DMS53 (cell line): Measurements from ENCODE around the gene PSMA3.

Experiments
- DNase-seq: peaks from one replicate; lab custom pipeline; 2025; lab: John Stamatoyannopoulos, UW

Gene PSMA3

DNA sequence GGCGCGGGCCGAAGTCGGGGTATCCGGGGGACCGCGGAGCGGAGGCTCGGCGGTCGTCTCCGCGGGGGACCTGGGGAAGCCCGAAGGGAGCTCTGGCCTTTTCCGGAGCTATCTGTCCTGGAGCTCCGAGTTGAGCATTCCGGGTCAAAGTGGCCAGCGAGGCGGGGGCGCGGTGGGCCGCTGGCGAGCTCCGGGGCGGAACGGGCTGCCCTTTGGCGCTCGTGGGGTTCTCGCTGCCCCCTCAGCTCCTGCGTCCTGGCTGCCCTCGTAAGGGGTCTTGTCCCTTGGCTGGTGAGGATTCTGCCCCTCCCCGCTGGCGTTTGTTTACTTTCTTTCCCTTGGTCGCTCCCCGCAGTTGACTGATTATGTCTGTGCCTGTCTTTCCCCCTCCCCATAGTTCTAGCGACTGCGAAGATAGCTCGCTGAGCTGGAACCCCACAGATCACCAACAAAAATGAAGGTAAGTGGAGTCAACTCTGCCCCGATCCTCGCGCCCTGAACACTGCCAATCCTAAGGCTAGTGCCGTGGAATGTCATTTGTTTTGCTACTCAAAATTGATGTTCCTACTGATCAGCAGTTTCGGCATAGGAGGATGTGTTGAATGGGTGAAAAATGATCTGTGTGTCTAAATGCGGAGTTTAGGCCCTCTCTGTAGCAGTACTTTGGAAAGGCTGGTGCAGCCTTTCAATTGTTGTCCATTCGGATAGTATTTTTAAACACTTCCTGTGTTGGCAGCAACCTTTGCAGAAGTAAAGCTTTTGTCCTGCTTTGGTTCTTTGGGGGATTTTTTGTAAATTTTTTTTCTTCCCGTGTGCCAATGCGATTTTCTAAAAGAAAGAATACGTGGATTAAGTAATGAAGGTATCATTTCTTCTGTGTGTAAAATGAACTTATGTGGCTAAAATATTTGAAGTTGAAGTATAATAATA lies 55.0 kb downstream of the PSMA3 start:
- DNase-seq: peak; percentile 42

DNA sequence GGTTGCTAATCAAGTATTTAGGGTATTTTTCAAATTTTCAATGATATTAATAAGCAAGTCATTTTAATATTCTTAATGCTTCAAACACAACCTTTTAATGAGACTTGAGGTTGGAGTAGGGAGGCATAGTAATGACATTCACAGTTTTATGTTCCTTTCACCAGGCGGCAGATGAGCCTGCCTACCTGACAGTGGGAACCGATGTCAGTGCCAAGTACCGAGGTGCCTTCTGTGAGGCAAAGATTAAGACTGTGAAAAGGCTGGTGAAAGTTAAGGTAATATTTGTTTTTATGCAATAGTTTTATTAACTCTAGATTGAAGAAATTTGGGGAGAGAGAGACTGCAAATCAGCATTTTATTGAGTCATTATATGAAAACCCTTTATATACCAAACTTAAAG lies 56.8 kb downstream of the PSMA3 start:
- no peak for DNase-seq

DNA sequence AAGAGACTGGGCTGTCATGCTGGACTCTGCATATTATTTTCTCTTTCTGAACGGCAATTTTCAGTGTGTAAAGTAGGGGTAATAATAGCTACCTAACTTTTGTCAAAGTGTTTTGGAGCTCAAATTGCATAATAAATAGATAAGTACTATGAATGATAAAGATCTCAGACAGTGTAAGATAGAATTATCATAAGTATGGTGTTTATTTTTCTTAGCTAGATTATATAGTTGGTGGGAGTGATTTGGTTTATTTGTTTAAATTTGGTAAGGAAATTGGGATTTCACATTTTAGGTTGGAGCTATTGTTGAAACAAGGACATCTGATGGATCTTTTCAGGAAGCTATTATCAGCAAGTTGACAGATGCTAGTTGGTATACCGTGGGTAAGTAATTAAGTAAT lies 61.1 kb downstream of the PSMA3 start:
- DNase-seq: no peak

DNA sequence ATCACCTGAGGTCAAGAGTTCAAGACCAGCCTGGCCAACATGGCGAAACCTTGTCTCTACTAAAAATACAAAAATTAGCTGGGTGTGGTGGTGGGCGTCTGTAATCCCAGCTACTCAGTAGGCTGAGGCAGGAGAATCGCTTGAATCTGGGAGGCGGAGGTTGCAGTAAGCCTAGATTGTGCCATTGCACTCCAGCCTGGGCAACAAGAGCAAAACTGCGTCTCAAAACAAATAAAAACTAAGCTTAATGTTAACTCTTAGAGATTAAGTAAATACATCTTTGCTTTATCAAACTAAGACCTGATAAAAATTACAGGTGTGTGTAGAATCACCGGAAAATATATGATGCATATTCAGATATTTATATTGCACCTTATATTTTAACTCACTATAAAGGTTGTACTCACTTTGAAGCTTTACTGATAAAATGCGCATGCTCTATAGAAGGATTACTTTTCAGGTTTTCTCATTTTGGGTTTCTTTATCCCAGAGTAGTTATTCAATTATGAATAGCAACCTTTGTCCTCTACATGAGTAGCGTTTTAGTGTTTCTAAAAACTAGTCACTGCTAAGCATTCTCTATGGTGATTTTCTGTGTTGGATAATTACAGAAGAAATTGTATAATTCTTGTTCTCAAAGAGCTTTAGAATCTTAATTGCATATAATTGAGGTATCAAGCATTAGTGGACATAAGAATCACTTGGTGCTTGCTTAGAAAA lies 63.1 kb downstream of the PSMA3 start:
- DNase-seq: no peak

DNA sequence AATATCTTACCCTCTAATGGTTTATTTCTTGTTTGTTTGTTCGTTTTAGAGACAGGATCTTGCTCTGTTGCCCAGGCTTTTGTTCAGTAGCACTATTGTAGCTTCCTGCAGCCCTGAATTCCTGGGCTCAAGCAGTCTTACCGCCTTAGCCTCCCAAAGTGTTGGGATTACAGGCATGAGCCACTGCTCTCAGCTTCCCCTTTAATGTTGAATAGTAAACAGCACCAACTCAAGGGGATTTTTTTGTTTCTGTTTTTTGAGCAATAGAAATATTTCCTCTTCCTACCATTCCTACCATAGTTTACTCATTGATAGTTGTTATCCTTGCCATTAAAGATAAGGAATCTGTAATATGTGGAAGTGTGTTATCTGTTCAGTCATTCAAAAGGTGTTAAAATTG lies 64.4 kb downstream of the PSMA3 start:
- no peak for DNase-seq

GRCh38 chr14:58313699-58314098 lies 69.1 kb downstream of the PSMA3 start:
- DNase-seq: no peak

- peak; percentile 17 for DNase-seq
Measured at GRCh38 chr14:58315606-58316005, 71.0 kb downstream of the PSMA3 start.
